Activated CD4-positive, alpha-beta T cell treated with anti-CD3 and anti-CD28 coated beads, Interleukin-2, amount 10 ng/mL, durations not matched to agents 24 days and 14 days (primary cell): Measurements from ENCODE around the gene FN1. TPM values are rescaled to one million over a fixed set of nuclear protein-coding genes. Genes with fewer than 3 reads are reported as not detected.
"Not testable (repeated sequence)": the region's sequence is repeated elsewhere in the genome, so short reads cannot be mapped to it uniquely, and the experiment has no call there.

Source experiments
- DNase-seq: peaks from one replicate; pipeline ENCODE4 v3.0.0; 2022
- H3K27ac Mint-ChIP-seq: one replicate; pipeline ENCODE4 v1.8.0; 2022; ENCODE audit warnings: mild to moderate bottlenecking, mixed read lengths
- H3K27me3 Mint-ChIP-seq: one replicate; pipeline ENCODE4 v1.8.0; 2022; ENCODE audit warnings: mixed read lengths
- H3K36me3 Mint-ChIP-seq: one replicate; pipeline ENCODE4 v1.8.0; 2022; ENCODE audit warnings: low read depth, mild to moderate bottlenecking, mixed read lengths
- H3K4me1 Mint-ChIP-seq: one replicate; pipeline ENCODE4 v1.8.0; 2021; ENCODE audit warnings: mixed read lengths
- H3K4me3 Mint-ChIP-seq: one replicate; pipeline ENCODE4 v1.8.0; 2022; ENCODE audit warnings: mild to moderate bottlenecking, moderate library complexity, mixed read lengths
- H3K9me3 Mint-ChIP-seq: one replicate; pipeline ENCODE4 v1.8.0; 2021; ENCODE audit warnings: mixed read lengths
- intact Hi-C: fragments of 100-400 bp; cut with micrococcal nuclease; formaldehyde crosslinking; loops from one replicate; pipeline ENCODE4 v1.15.1; 2023
- total RNA-seq: library from RNA; stranded (reverse); gene quantifications from 2 replicates; pipeline ENCODE4 v1.2.3, GENCODE V29; 2022

Gene FN1
- total RNA-seq, 1 donor from 2014 or later, result 1.0 TPM

DNA sequence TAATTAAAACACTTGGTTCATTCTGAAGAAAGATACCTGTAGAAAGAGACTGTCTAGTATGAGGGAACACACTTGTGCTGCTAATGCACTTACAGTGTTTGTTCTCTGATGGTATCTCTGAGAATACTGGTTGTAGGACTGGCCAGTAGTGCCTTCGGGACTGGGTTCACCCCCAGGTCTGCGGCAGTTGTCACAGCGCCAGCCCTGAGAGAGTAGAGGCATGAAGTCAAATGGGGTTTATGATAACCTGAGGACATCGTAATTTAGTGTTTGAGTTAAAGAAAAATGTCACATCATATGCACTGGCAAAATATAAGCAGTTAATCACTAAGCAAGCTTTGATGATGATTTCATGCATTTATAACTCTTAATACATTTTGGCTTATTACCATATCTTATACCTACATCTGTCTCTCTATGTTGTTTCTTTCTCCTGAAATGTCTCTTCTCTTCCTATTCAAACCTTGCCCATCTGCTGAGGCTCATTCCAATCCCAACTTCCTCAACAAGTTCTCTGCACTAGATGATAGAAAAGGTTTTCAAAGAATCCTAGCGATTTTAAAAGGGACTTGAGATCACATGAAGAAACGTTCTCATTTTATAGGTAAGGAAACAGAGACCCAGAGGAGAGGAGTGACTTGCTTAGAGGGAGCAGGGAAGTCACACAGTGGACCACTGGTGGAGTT lies 73.8 kb downstream of the FN1 start:
- DNase-seq, result no peak
- H3K36me3 Mint-ChIP-seq, result peaks cover 28% of the 10 kb centered on the region
- intact Hi-C loops, result no loop called here
- H3K27me3 Mint-ChIP-seq, result no peaks in the 10 kb centered on the region
- H3K27ac Mint-ChIP-seq, result no peak overlapping the region
- H3K4me1 Mint-ChIP-seq, result no peaks in the 10 kb centered on the region
- peaks cover 3% of the 10 kb centered on the region for H3K9me3 Mint-ChIP-seq
- H3K4me3 Mint-ChIP-seq, result no peak overlapping the region

DNA sequence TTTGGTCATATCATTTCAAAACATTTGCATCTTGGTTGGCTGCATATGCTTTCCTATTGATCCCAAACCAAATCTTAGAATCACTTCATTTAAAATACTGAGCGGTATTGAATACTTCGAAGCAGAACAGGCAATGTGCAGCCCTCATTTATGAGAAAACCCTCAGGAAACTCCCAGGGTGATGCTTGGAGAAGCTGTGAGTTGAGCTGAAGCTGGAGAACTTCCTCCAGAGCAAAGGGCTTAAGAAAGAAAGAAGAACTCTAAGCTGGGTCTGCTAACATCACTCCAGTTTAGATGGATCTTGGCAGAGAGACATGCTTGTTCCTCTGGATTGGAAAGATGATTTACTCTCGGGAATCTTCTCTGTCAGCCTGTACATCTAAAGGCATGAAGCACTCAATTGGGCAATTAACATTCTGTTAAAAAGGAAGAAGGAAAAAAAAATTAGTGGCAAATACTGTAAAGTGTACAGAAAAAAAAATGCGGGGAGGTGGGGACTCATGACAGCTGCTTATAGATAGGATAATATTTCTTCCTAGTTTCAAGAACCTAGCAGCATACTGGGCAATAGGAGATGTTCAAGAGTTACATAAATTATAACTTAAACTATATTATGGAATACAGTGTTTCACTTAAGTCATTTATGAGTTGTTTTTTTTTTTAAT lies 74.5 kb downstream of the FN1 start:
- Mint-ChIP-seq H3K9me3 (peaks cover 3% of the 10 kb centered on the region), H3K36me3 (peaks cover 29% of the 10 kb centered on the region), H3K4me1 (no peaks in the 10 kb centered on the region), H3K27ac (no peak overlapping the region), H3K27me3 (no peaks in the 10 kb centered on the region), H3K4me3 (no peak overlapping the region)
- intact Hi-C loops, result no loop called here
- no peak for DNase-seq

DNA sequence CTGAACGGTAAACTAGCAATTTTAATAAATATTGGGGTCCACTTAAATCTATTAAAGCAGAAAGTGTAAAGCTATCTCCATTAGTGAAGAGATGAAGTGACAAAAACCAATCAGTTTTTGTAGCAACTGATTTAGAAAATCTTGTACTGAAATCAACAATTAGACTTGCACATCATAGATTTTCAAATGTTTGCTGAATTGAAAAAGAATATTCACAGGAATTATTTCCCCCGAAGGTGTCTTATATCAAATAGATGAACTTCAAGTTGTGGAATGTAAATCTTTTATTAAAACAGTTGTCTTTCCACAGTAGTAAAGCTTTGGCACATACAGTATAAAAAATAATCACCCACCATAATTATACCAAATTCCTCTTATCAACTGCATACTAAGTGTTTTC lies 75.3 kb downstream of the FN1 start:
- H3K4me1 Mint-ChIP-seq, result no peaks in the 10 kb centered on the region
- no peak overlapping the region for H3K4me3 Mint-ChIP-seq
- no peak for DNase-seq
- H3K36me3 Mint-ChIP-seq, result peaks cover 29% of the 10 kb centered on the region
- no peak overlapping the region for H3K27ac Mint-ChIP-seq
- intact Hi-C loops, result no loop called here
- peaks cover 3% of the 10 kb centered on the region for H3K9me3 Mint-ChIP-seq
- H3K27me3 Mint-ChIP-seq, result no peaks in the 10 kb centered on the region

DNA sequence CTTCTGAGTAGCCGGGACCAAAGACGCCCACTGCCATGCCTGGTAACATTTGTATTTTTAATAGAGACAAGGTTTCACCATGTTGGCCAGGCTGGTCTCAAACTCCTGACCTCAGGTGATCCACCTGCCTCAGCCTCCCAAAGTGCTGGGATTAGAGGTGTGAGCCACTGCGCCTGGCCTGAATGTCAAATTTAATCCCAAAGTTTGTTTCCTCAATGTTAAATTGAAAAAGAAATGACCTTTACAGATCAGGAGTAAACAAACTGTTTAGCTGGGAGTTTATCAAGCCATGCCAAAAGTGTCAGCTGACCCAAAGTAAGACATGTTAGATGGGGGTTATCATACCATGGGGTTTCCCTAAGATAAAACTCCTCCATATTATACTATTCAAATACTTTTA lies 75.8 kb downstream of the FN1 start:
- H3K9me3 Mint-ChIP-seq, H3K27me3 Mint-ChIP-seq, H3K27ac Mint-ChIP-seq, DNase-seq, intact Hi-C loops, H3K4me3 Mint-ChIP-seq, H3K4me1 Mint-ChIP-seq: not testable (repeated sequence)
- H3K36me3 Mint-ChIP-seq, result peaks cover 29% of the 10 kb centered on the region

DNA sequence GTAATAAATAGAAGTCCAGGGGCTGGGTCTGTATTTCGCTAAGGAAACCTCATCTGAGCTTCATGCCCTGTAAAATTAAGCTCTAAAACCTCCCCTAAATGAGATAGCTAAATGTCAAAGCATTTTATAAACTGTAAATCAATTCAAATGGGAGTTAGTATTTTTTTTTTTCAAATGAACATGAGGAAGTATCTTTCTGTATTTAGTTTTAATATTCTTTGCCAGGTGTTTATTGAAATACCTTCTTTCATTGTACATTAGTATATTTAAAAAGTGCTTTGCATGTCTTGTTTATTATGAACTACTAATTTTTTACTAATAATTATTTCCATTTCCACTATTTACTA lies 76.3 kb downstream of the FN1 start:
- H3K27me3 Mint-ChIP-seq, result no peaks in the 10 kb centered on the region
- no peaks in the 10 kb centered on the region for H3K9me3 Mint-ChIP-seq
- H3K4me3 Mint-ChIP-seq, result no peak overlapping the region
- no peak overlapping the region for H3K27ac Mint-ChIP-seq
- no peaks in the 10 kb centered on the region for H3K4me1 Mint-ChIP-seq
- H3K36me3 Mint-ChIP-seq, result peaks cover 30% of the 10 kb centered on the region
- DNase-seq, result no peak
- intact Hi-C loops, result no loop called here

DNA sequence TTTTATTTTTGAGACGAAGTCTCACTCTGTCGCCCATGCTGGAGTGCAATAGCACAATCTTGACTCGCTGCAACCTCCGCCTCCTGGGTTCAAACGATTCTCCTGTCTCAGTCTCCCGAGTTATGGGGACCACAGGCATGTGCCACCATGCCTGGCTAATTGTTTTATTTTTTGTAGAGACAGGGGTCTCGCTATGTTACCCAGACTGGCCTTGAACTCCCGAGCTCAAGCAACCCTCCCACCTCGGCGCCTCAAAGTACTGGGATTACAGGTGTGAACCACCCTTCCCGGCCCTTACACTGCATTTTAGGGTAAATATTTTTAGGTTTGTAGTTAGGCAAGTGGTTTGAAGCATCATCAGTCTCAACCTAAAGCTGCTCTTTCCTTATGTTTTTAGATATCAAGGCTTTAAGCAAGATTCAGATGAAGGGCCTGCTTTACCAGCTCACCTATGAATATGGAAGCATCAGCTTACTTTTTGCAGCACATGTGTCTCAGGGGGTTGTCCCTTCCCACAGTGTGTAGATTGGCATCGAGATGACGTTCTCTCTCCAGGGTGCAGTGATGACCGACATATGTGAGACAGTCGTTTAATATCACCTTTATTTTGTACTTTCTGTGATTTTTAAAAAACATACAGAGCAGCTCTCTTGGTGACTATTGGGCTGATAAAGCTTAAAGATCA lies 76.8 kb downstream of the FN1 start:
- DNase-seq, result no peak
- Mint-ChIP-seq H3K36me3 (peaks cover 27% of the 10 kb centered on the region), H3K4me1 (no peaks in the 10 kb centered on the region), H3K27me3 (no peaks in the 10 kb centered on the region), H3K9me3 (no peaks in the 10 kb centered on the region), H3K4me3 (no peak overlapping the region), H3K27ac (no peak overlapping the region)
- intact Hi-C loops, result no loop called here

DNA sequence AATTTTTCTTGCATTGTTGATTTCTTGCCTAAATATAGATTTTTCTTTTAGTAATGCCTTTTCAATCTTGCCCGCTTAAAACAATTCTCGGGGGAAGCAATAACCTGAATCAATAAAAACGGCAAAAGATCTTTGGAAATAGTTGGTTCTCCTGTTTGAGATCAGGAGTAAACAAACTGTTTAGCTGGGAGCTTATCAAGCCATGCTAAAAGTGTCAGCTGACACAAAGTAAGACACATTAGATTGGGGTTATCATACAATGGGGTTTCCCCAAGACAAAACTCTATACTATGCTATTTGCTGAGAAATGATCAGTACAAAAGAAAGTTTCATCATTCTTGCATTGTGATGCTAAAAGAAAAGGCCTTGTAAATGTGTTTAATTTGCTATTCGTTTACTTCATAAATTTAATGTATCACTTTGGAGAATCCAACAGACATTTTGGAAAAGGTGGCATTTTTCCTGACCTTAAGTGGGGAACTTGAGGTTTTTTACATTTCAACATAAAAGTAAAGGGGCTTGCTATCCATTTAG lies 77.5 kb downstream of the FN1 start:
- peaks cover 25% of the 10 kb centered on the region for H3K36me3 Mint-ChIP-seq
- H3K27me3 Mint-ChIP-seq, result no peaks in the 10 kb centered on the region
- H3K4me3 Mint-ChIP-seq, result no peak overlapping the region
- DNase-seq, result no peak
- no peaks in the 10 kb centered on the region for H3K9me3 Mint-ChIP-seq
- H3K4me1 Mint-ChIP-seq, result no peaks in the 10 kb centered on the region
- intact Hi-C loops, result no loop called here
- H3K27ac Mint-ChIP-seq, result no peak overlapping the region

DNA sequence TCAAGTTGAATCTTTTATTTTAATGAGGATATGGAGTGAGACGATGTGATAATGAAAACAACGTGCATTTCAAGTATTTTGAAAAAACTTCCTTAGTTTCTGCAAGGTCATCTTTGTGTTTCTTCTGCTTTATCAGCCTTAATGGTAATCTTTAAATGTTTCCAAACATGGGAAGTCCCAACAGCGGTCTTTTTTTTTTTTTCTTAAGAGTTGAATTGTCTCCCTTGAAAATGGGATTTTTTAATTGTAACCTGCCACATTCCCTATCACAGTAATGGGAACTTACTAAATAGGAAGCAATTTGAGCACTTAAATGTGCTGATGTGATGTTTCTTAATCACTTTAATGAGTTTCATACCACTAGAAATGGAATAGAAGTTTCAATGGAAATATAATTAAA lies 78.2 kb downstream of the FN1 start:
- H3K27me3 Mint-ChIP-seq, result no peaks in the 10 kb centered on the region
- H3K27ac Mint-ChIP-seq, result no peak overlapping the region
- H3K36me3 Mint-ChIP-seq, result peaks cover 26% of the 10 kb centered on the region
- H3K9me3 Mint-ChIP-seq, result no peaks in the 10 kb centered on the region
- H3K4me1 Mint-ChIP-seq, result no peaks in the 10 kb centered on the region
- intact Hi-C loops, result no loop called here
- no peak for DNase-seq
- no peak overlapping the region for H3K4me3 Mint-ChIP-seq

DNA sequence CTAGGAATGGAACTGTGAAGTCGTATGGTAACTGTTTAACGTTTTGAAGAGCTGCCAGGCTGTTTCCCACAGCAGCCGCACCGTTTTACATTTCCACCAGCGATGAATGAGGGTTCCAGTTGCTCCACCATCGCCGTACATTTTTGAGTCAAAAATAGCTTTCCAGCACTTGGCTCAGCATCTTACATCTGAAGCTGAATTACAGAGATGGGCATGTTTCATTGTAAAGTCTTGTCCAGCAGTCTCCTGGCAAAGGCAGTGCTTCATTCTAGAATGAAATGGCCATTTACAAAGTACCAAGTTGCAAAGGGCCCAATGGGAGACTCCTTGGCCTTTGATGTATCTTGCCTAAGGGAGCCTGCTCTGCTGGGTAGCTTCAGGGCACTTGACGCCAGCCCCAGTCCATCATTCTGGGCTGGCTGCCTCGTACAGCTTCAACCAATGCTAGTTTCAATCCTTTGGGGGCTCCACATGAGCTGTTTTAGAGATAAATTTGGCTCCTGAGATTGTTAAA lies 78.9 kb downstream of the FN1 start:
- H3K36me3 Mint-ChIP-seq, result peaks cover 23% of the 10 kb centered on the region
- H3K4me3 Mint-ChIP-seq, result no peak overlapping the region
- DNase-seq, result no peak
- no peaks in the 10 kb centered on the region for H3K27me3 Mint-ChIP-seq
- no peaks in the 10 kb centered on the region for H3K9me3 Mint-ChIP-seq
- H3K27ac Mint-ChIP-seq, result no peak overlapping the region
- no peaks in the 10 kb centered on the region for H3K4me1 Mint-ChIP-seq
- intact Hi-C loops, result no loop called here

DNA sequence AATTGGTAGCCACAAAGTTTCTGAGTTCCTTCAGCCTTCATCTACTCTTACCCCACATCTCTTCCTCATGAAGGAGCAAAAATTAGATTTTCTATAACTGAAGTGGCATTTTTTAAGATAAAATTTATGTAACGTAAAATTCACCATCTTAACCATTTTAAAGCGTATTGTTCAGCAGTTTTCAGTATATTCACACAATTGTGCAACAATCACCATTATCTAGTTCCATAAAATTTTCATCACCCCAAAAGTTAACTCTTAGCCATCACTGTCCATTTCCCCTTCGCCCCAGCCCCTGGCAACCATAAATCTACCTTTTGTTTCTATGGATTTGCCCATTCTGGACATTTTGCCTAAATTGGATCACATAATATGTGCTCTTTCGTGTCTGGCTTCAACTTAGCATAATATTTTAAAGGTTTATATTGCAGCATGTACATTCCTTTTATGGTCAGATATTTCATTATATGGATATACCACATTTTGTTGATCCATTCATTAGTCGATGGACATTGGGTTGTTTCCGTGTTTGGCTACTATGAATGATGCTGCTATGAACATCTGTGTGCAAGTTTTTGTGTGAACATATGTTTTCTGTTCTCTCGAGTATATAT lies 79.4 kb downstream of the FN1 start:
- Mint-ChIP-seq H3K36me3 (peaks cover 28% of the 10 kb centered on the region), H3K9me3 (no peaks in the 10 kb centered on the region), H3K27me3 (no peaks in the 10 kb centered on the region), H3K4me1 (no peaks in the 10 kb centered on the region), H3K4me3 (no peak overlapping the region), H3K27ac (no peak overlapping the region)
- no peak for DNase-seq
- intact Hi-C loops, result no loop called here

DNA sequence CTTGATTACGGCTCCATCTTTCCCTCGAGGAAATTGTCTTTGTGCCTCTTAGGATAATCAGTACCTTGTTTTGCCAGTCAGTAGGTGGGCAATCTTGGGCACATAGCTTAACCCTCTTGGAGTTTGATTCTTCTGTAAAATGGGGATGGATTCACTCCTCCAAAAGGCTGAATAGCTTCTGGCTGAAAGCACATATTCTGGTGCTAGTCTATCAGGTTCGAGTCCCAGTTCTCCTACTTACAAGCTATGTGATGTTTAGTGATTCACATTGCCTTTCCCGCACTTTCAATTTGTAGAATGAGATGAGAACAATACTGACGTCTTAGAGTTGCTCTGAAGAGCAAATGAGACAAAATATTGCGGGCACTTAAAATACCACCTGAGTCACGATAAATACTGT lies 80.1 kb downstream of the FN1 start:
- Mint-ChIP-seq H3K27ac (no peak overlapping the region), H3K27me3 (no peaks in the 10 kb centered on the region), H3K4me3 (no peak overlapping the region), H3K9me3 (no peaks in the 10 kb centered on the region), H3K36me3 (peaks cover 33% of the 10 kb centered on the region), H3K4me1 (no peaks in the 10 kb centered on the region)
- DNase-seq, result no peak
- intact Hi-C loops, result no loop called here

DNA sequence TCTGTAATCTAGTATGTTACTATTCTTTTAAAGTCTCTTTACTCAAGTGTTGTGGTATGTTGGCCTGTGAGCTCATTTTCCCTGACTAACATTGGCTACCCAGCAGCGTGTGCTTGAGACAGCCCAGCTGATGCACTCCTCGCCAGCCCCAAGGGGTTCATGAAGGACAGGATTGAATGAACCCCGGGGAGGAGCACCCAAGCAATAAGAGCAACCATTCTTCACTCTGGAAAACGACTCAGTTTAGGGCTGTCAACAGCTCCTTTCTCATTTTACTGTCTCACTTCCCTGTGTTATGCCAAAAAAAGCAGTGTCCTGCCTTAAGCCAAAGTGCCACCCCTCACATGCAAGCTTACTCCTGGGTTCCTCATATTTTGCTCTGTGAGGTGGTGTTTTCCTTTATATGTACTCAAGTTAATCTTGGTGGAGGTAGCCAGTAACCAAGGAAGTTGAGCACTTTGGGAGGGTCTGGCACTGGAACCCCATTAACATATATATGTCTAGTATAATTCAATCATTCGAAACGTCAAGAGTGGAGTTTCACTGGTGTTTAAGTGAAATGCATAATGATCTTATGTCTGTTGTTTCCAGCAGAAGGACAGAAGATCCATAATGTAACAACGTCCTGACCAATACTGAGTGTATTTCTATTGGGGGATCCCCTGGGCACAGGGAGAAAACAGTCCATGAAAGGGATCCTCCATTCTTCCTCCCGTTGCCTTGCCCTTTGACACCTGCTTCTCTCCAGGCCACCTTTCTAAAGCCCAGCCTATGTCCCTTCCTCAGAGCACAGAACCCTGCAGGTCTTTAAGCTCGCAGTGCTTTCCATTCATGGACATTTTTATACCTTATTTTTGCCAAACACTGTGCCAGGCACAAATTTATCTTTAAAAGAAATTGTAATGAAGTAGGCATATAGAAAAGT lies 80.8 kb downstream of the FN1 start:
- Mint-ChIP-seq H3K27me3 (no peaks in the 10 kb centered on the region), H3K27ac (no peak overlapping the region), H3K9me3 (no peaks in the 10 kb centered on the region), H3K36me3 (peaks cover 41% of the 10 kb centered on the region), H3K4me1 (no peaks in the 10 kb centered on the region), H3K4me3 (no peak overlapping the region)
- intact Hi-C loops, result no loop called here
- no peak for DNase-seq

DNA sequence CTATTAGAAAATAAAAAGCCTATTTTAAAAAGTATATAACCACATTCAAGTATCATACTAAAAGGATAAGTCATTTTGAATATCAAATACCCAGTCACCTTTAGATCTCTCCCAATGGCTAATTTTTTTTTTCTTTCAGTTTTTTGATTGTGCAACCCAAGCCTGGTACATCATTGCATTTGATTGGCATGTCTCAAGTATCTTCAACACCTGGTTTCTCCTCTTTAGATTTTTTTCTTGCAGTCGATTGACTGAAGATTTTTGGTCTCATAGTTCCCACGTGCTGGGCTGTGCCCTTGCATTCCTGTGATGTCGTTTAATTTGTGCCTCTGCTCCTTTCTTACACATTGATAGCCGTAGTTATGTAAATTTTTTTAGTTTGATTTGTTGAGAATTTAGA lies 83.3 kb downstream of the FN1 start:
- H3K36me3 Mint-ChIP-seq, result peaks cover 56% of the 10 kb centered on the region

More for the DNA sequence above, 83.3 kb downstream of the FN1 start:
- DNase-seq, result no peak
- H3K4me1 Mint-ChIP-seq, result no peaks in the 10 kb centered on the region
- H3K27me3 Mint-ChIP-seq, result no peaks in the 10 kb centered on the region
- H3K4me3 Mint-ChIP-seq, result no peak overlapping the region
- intact Hi-C loops, result no loop called here
- H3K9me3 Mint-ChIP-seq, result no peaks in the 10 kb centered on the region
- H3K27ac Mint-ChIP-seq, result no peak overlapping the region
